SK-N-MC (cell line): ENCODE measurements around the gene TEX13C.
"Not testable (repeated sequence)": the region's sequence is repeated elsewhere in the genome, so short reads cannot be mapped to it uniquely, and the experiment has no call there.

Experiments
- DNase-seq: peaks from one replicate; pipeline ENCODE4 v3.0.0-alpha.2; 2011; ENCODE audit warnings: low read depth, low spot score
- H3K27ac ChIP-seq: fragments of 200-600 bp; sonication (generic); 2 replicates; pipeline ENCODE4 v1.5.1; 2016; ENCODE audit warnings: mixed run types
- H3K36me3 ChIP-seq: fragments of 200-600 bp; sonication (generic); 2 replicates; pipeline ENCODE4 v1.6.1; 2017; ENCODE audit warnings: antibody characterized with exemption, low read length, mixed read lengths; ENCODE audit not compliant: insufficient read depth
- H3K4me3 ChIP-seq: fragments of 200-600 bp; sonication (generic); 2 replicates; pipeline ENCODE4 v1.5.1; 2016
- H3K9ac ChIP-seq: fragments of 200-600 bp; sonication (generic); 2 replicates; pipeline ENCODE4 v1.8.0; 2017; ENCODE audit warnings: mixed run types, mixed read lengths; ENCODE audit not compliant: insufficient read length
- H3K9me3 ChIP-seq: fragments of 200-600 bp; sonication (generic); 2 replicates; pipeline ENCODE4 v1.6.1; 2017; ENCODE audit warnings: low read depth, mild to moderate bottlenecking, antibody characterized with exemption, low read length, moderate library complexity, mixed read lengths
- EZH2 ChIP-seq: fragments of 200-600 bp; sonication (generic); IDR thresholded peaks from one replicate; pipeline ENCODE4 v1.6.1; 2017; ENCODE audit warnings: antibody characterized with exemption
- FOXP2 ChIP-seq: optimal IDR thresholded peaks from 2 replicates; pipeline ENCODE3; 2011; ENCODE audit warnings: mild to moderate bottlenecking, moderate library complexity; ENCODE audit not compliant: insufficient read depth; ENCODE audit errors: extremely low read length, control extremely low read depth
- POLR2AphosphoS5 ChIP-seq: IDR thresholded peaks from 2 replicates; pipeline ENCODE4 v1.6.1; 2012; ENCODE audit warnings: mild to moderate bottlenecking, low read depth, low read length, borderline replicate concordance

The TEX13C gene

DNA sequence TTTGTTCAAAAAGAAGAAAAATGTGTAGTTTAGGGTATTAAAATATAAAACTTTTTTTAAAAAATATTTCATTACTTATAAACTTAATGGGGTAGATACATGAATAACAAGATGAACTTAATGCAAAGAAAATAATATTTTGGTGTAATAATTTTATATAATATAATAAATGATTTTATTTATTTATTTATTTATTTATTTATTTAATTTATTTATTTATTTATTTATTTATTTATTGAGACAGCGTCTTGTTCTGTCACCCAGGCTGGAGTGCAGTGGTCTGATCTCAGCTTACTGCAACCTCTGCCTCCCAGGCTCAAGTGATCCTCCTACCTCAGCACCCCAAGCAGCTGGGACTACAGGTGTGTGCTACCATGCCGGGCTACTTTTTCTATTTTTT lies 20.8 kb upstream of the TEX13C start:
- Histone ChIP-seq H3K4me3 (no peak overlapping the region), H3K27ac (no peak overlapping the region), H3K9ac (no peak overlapping the region), H3K9me3 (no peaks in the 10 kb centered on the region), H3K36me3 (no peaks in the 10 kb centered on the region)
- no peak for DNase-seq
- no peak for TF ChIP-seq POLR2AphosphoS5
- no peak for TF ChIP-seq EZH2
- no peak for TF ChIP-seq FOXP2

DNA sequence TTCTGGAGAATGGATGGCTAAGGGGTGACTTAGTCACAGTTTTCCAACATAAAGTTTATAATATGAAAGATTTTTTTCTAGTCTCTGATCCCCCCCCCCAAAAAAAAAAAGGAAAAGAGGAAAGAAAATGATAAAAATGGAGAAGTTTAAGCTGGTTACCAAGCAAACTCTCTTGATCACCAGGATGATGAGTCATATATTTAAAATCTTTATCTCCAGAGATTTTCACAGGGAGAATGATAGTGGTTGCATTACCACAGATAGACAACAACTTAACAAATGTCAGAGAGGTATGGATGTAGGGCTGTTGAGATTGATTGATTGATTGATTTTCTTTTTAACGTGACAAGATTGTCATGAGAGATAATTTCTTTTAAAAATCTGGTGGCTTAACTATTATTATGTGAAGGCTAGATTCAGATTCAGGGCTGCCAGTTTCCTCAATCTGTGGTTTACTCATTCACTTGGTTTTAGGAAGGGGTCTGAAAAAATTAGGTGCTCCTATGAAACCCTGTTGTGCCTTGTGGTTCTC lies 13.3 kb upstream of the TEX13C start:
- TF ChIP-seq POLR2AphosphoS5: no peak
- TF ChIP-seq EZH2: no peak
- TF ChIP-seq FOXP2: no peak
- Histone ChIP-seq H3K4me3 (no peak overlapping the region), H3K9ac (no peak overlapping the region), H3K9me3 (no peaks in the 10 kb centered on the region), H3K27ac (no peak overlapping the region), H3K36me3 (no peaks in the 10 kb centered on the region)
- DNase-seq: no peak

DNA sequence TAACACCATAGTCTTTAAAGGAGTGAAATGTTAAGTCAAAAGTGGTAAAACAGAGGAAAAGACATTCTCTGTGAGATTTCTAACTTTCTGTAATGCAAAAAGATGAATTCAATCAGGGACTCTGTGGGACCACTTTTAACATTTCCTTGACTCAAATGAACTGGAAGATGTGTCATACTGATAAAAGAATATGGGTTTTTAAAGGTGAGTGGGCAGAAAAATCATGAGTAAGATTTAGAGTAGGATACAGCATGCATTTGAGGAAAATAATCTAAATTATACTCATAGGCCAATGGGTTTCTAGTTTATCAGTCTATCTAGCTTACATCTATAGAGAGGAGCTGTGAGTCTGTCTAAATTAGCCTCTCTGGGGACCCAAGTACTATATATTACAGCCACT lies 11.0 kb upstream of the TEX13C start:
- no peak for DNase-seq
- Histone ChIP-seq H3K9ac (no peak overlapping the region), H3K36me3 (no peaks in the 10 kb centered on the region), H3K9me3 (no peaks in the 10 kb centered on the region; the same call in 1 of the 2 replicates), H3K4me3 (no peak overlapping the region), H3K27ac (no peak overlapping the region)
- no peak for TF ChIP-seq FOXP2
- no peak for TF ChIP-seq POLR2AphosphoS5
- TF ChIP-seq EZH2: no peak

DNA sequence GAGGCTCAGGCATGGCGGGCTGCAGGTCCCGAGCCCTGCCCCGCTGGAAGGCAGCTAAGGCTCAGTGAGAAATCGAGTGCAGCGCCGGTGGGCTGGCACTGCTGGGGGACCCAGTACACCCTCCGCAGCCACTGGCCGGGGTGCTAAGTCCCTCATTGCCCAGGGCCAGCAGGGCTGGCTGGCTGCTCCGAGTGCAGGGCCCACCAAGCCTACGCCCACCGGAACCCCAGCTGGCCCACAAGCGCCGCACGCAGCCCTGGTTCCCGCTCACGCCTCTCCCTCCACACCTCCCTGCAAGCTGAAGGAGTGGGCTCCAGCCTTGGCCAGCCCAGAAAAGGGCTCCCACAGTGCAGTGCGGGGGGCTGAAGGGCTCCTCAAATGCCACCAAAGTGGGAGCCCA lies 505 bp upstream of the TEX13C start:
- not testable (repeated sequence) for H3K36me3 ChIP-seq, H3K9me3 ChIP-seq, H3K9ac ChIP-seq, H3K4me3 ChIP-seq, H3K27ac ChIP-seq, DNase-seq

DNA sequence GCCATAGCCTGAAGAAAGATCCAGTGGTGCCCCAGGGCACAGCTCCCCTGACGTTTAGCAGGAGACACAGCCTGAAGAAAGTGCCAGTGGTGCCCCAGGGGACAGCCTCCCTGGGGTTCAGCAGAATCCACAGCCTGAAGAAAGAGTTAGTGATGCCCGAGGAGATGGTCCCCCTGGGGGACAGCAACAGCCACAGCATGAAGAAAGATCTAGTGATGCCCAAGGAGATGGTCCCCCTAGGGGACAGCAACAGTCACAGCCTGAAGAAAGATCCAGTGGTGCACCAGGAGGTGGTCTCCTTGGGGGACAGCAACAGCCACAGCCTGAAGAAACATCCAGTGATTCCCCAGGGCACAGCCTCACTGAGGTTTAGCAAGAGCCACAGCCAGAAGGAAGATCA lies 2.8 kb downstream of the TEX13C start:
- Histone ChIP-seq H3K27ac (no peak overlapping the region), H3K36me3 (no peaks in the 10 kb centered on the region), H3K4me3 (no peak overlapping the region), H3K9ac (no peak overlapping the region), H3K9me3 (no peaks in the 10 kb centered on the region)
- no peak for DNase-seq
- TF ChIP-seq EZH2 (no peak), POLR2AphosphoS5 (no peak)

DNA sequence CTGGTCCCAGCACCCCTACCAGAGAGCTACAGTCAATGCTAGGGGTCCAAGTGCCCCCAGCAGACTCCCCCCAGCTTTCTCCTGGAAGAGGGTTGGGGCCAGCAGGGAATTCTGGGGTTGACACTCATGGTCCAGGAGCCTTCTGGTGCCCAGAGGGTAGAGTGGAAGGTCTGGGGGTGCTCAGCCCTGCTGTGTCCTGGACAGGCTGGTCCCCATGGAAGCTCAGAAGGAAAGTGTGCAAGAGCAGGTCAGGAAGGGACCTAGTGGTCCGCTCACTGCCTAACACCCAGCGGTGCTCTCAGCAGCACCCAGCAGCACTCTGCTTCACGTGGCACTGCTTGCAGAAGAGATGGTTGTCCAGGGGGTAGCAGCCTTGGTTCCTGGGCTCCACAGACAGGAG lies 6.9 kb downstream of the TEX13C start:
- Histone ChIP-seq H3K36me3 (no peaks in the 10 kb centered on the region), H3K9ac (no peak overlapping the region), H3K4me3 (no peak overlapping the region), H3K27ac (no peak overlapping the region), H3K9me3 (no peaks in the 10 kb centered on the region)
- DNase-seq: no peak
- TF ChIP-seq FOXP2 (no peak), EZH2 (no peak), POLR2AphosphoS5 (no peak)

DNA sequence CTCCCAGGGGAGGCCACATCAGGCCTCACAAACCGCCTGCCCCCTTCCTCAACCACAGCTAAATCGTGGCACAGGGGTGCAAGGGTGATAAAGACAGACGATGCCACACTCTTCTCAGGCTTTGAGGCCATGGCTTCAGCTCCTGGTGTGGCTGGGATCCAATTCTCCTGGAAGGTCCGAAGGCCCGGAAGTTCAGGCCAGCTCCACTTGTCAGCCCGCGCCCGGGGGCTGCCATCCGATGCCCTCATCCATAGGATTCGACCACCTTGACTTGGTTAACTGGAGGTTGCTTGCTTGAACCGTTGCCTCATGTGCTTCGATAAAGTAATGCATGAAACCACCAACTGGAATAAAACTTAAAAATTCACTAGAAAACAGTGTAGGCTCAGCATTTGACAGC lies 8.2 kb downstream of the TEX13C start:
- TF ChIP-seq EZH2 (no peak), FOXP2 (no peak), POLR2AphosphoS5 (no peak)
- Histone ChIP-seq H3K9ac (no peak overlapping the region), H3K36me3 (no peaks in the 10 kb centered on the region), H3K27ac (no peak overlapping the region), H3K4me3 (no peak overlapping the region), H3K9me3 (no peaks in the 10 kb centered on the region)
- DNase-seq: no peak

DNA sequence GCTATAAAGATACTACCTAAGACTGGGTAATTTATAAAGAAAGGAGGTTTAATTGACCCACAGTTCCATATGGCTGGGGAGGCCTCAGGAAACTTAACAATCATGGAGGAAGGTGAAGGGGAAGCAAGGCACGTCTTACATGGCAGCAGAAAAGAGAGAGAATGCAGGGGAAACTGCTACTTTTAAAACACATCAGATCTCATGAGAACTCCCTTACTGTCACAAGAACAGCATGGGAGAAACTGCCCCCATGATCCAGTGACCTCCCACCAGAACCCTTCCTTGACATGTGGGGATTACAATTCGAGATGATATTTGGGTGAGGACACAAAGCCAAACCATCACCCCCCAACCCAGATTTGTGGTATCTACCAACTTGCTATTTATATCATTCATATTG lies 13.9 kb downstream of the TEX13C start:
- no peak overlapping the region for H3K4me3 ChIP-seq
- TF ChIP-seq POLR2AphosphoS5 (no peak), EZH2 (no peak), FOXP2 (no peak)
- no peak for DNase-seq

DNA sequence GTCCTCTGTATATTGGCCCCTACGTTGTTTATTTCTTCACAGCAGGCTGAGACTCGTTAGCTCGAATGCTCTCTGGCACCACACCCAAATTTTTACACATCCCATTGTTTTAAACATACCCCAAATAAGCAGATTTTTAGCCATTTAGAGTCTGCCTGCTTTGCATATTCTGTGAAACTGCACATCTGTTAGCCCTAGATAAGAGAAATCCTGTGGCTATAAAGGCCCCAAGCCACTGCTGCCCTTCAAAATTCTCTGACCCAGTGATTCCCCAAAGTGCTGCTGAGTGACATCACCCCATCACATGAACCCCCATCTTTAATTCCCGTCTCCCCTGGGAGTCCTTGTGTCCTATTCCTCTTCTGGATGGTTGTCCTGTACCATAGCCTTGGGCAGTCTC lies 20.8 kb downstream of the TEX13C start:
- no peaks in the 10 kb centered on the region for H3K36me3 ChIP-seq
- DNase-seq: no peak
- no peak overlapping the region for H3K4me3 ChIP-seq
- TF ChIP-seq EZH2 (no peak), POLR2AphosphoS5 (no peak), FOXP2 (no peak)
- no peak overlapping the region for H3K27ac ChIP-seq
- H3K9ac ChIP-seq: no peak overlapping the region
- no peaks in the 10 kb centered on the region for H3K9me3 ChIP-seq

More for the DNA sequence above, 13.9 kb downstream of the TEX13C start:
- Histone ChIP-seq H3K9me3 (no peaks in the 10 kb centered on the region), H3K27ac (no peak overlapping the region), H3K9ac (no peak overlapping the region), H3K36me3 (no peaks in the 10 kb centered on the region)

DNA sequence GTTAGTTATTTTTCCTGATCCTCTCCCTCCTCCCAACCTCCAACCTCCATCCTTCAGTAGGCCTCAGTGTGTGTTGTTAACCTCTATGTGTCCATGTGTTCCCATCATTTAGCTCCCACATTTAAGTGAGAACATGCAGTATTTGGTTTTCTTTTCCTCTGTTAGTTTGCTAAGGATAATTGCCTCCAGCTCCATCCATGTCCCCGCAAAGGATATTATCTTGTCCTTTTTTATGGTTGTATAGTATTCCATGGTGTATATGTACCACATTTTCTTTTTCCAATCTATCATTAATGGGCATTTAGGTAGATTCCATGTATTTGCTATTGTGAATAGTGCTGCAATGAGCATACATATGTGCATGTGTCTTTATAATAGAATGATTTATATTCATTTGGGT lies 54.5 kb downstream of the TEX13C start:
- Histone ChIP-seq H3K27ac (no peak overlapping the region), H3K36me3 (no peaks in the 10 kb centered on the region), H3K9ac (no peak overlapping the region), H3K4me3 (no peak overlapping the region), H3K9me3 (no peaks in the 10 kb centered on the region)
- TF ChIP-seq POLR2AphosphoS5 (no peak), EZH2 (no peak), FOXP2 (no peak)
- DNase-seq: no peak
